HG03469 (cell line): ENCODE measurements around the gene NRXN2.
"Not testable (repeated sequence)": the region's sequence is repeated elsewhere in the genome, so short reads cannot be mapped to it uniquely, and the experiment has no call there.

Source experiments
- ATAC-seq: cut with Tn5 transposase; IDR thresholded peaks from one replicate; pipeline ENCODE4 v1.9.1; 2021; ENCODE audit warnings: mild to moderate bottlenecking, moderate library complexity, moderate number of reproducible peaks; ENCODE audit not compliant: unreplicated experiment

NRXN2 gene

DNA sequence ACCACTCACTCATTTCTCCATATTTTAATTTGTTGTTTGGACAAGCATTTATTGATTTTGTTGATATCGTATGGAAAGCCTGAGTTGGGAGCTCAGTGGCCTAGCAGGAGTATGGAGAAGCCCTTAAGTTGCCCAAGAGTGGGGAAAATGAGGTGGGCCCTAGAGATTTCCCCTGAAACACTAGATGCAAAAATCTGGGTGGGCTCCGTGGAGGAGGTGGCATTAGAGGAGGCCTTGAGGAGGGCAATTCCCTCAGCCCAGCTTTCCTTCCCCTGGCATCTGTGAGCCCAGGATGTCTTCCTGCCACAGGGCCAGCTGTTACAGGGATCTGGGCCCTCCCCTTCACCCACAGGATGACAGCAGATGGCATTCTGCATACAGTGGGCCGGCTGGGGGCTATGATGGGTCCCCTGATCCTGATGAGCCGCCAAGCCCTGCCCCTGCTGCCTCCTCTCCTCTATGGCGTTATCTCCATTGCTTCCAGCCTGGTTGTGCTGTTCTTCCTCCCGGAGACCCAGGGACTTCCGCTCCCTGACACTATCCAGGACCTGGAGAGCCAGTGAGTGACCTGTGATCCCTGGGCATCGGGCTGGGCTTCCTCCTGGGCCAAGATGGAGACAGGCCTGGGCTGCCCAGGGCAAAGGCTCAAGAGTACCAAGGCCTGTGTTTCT lies 153.6 kb downstream of the NRXN2 start:
- no peak for ATAC-seq

- ATAC-seq, result no peak
Measured at GRCh38 chr11:64568584-64569140, 154.3 kb downstream of the NRXN2 start.

DNA sequence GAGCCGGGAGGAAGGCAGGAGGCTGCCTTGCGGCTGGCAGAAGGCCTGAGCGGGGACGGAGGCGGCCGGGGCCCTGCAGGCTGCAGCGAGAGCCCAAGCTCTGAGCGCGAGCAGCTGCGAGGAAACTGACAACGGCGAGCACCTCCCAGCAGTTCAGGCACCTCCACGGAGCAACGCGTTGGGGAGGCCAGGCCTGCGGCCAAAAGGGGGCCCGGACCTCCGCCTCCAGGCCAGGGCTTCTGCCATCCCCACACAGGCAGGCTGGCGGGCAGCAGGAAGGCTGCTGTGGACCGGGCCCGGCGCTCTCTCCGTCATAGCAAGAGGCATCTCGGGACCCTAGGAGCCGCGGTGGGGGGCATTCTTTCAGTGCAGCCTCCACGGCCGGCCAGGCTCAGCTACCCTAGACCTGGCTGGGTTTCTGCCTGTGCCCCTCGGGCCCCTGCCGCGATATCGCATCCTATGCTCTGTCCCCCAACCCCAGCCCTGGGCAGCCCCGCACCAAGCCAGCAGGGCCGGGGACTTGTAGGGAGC lies 154.9 kb downstream of the NRXN2 start:
- ATAC-seq, result no peak

- ATAC-seq, result no peak
Measured at GRCh38 chr11:64566915-64567891, 155.8 kb downstream of the NRXN2 start.

DNA sequence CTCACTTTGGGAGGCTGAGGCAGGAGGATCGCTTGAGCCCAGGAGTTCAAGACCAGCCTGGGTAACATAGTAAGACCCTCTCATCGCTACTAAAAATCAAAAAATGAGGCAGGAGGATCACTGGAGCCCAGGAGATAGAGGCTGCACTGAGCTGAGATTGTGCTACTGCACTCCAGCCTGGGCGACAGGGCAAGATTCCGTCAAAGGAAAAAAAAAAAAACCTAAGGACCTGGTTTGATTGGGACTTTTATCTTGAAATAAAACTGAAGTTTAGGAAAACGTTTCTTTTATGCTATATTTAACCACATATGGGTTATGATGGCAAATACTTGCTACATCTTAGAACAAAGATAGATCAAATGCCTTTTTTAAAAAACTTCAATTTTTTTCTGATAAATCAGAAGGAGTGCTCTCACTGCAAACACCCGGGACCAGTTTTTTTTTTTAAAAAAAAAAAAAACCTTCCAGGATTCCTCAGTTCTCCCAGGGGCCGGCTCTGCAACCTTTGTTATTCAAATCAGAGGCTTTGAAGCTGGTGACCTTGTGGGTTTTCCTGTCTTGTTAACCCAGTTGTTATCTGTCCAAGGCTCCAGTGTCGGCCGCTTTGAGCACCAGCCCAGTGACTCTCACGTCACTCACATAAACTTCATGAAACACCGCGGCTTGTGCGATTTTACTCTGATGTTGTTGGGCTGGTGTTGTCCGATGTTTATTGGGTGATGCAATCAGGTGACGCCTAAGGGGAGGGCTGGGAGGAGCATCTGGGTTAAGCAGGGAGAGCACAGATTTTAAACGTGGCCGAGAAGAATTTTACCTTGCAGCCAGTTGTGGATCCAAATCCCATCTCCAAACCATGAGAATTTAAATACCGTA lies 156.7 kb downstream of the NRXN2 start:
- no peak for ATAC-seq

DNA sequence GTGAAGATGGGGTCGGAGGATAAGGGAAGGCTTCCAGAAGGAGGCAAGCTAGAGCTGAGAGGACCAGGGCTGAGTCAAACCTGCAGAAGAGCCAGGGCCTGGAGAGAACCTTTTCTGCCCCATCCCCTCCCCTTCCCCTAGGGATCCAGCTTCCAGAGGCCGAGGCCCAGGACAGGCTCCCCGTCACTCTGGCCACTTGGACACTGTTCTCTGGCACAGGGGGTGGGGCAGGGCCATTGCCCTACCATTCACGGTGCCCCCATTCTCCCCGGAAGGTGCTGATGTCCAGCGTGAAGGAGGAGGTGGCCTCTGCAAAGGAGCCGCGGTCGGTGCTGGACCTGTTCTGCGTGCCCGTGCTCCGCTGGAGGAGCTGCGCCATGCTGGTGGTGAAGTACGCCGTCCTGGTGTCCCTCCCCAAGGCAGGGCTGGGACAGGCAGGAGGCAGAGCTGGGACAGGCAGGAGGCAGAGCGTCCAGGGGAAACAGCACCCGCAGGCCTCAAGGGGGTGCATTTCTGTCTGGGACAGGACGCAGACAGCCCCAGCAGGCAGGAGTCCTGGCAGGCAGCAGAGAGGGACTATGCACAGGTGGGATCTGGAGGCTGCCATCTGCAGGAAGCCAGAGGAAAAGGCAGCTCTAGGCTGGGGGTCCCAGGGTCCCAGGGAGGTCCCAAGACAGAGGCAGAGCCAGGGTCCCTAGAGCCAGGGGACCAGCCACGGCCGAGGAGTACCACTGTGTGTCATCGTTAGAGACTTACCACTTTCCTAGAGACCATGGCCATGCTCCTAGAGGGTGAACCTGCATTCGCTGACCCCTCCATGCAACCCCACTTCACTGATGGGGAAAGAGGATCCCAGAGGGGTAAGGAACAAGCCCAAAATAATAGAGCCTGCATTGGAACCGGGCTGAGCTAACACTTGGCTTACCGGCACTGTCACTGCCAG lies 157.8 kb downstream of the NRXN2 start:
- ATAC-seq, result no peak

GRCh38 chr11:64564419-64564818 lies 158.6 kb downstream of the NRXN2 start:
- ATAC-seq, result no peak

- no peak for ATAC-seq
Measured at GRCh38 chr11:64563966-64564365, 159.0 kb downstream of the NRXN2 start.

GRCh38 chr11:64562723-64563351 lies 160.2 kb downstream of the NRXN2 start:
- no peak for ATAC-seq

- ATAC-seq, result no peak
Measured at GRCh38 chr11:64561984-64562722, 160.8 kb downstream of the NRXN2 start.

DNA sequence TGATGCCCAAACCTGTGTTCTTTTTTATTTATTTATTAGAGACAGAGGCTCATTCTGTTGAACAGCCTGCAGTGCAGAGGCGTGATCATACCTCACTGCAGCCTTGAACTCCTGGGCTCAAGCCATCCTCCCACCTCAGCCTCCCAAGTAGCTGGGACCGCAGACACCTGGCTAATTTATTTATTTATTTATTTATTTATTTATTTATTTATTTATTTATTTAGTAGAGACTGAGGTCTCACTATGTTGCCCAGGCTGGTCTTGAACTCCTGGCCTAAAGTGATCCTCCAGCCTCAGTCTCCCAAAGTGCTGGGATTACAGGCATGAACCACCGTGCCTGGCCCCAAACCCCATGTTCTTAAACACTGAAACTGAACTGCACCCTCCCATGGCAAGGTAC lies 161.6 kb downstream of the NRXN2 start:
- ATAC-seq, result not testable (repeated sequence)

- ATAC-seq, result no peak
Measured at GRCh38 chr11:64560941-64561340, 162.1 kb downstream of the NRXN2 start.

GRCh38 chr11:64560139-64560771 lies 162.7 kb downstream of the NRXN2 start:
- ATAC-seq, result no peak

DNA sequence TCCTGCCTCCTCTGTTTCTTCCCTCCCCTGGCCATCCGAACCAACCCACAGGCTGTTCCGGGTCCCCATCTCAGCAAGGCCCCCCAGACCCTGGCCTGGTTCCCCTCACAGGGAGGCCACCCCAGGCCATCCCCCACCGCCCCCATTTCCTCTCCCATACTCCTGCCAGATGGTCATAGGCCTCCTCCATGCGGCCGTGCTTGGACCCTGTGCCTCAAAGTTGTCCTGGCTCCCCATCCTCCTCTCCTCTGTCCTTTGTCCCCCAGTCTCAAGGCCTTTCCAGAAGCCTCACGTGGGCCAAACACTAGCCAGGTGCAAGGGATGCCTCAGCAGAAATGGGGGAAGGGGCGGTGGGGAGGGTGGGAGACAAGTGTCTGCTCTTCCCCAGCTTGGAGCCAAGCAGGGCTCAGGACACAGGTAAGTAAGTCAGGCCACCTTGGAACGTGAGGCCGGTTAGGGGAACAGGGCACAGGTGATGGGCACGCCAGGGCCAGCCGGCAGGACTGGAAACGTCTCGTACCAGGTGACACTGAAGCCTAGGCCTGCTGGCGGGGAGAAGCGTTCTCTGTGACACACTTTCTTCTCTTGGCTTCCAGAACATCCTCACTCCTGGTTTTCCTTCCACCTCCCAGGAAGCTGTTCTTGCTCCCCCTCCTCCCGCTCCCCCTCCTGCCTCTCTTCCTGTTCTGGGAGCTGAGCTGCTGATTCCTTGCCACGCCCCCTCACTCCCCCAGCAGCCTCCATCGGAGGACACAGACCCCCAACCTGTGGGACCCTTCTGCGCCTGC lies 163.5 kb downstream of the NRXN2 start:
- ATAC-seq, result no peak

DNA sequence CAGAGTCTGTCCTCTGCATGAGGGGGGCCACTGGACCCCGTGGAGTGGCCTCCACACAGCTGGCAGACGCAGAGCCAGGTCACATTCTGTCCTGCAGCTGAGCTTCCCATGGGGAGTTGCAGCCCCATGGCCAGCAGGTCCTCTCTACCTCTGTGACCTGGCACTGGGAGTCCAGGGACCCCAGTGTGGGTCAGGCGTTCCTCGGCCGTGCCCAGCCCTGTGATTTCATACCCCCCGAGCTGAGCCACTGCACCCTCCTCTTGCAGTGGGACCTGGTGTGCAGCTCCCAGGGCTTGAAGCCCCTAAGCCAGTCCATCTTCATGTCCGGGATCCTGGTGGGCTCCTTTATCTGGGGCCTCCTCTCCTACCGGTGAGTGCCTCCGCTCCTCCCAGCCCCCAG lies 164.1 kb downstream of the NRXN2 start:
- no peak for ATAC-seq

- ATAC-seq, result no peak
Measured at GRCh38 chr11:64558065-64558745, 164.8 kb downstream of the NRXN2 start.
